H9 (cell line): Measurements from ENCODE around the gene EFHD1. TPM values are rescaled to one million over a fixed set of nuclear protein-coding genes. Genes with fewer than 3 reads are reported as not detected.

Source experiments
- DNase-seq: peaks from one replicate; pipeline ENCODE4 v3.0.0-alpha.2; 2017
- H2AFZ ChIP-seq: one replicate; pipeline ENCODE4 v1.6.1; 2013; ENCODE audit warnings: mild to moderate bottlenecking, low read length, control low read depth, moderate library complexity
- H2AK5ac ChIP-seq: 2 replicates; pipeline ENCODE4 v1.6.1; 2013; ENCODE audit warnings: low read length, control low read depth, mixed read lengths; ENCODE audit not compliant: insufficient read length
- H2BK120ac ChIP-seq: one replicate; pipeline ENCODE4 v1.6.1; 2013; ENCODE audit warnings: low read depth, mild to moderate bottlenecking, low read length, control low read depth, inconsistent platforms; ENCODE audit not compliant: poor library complexity, severe bottlenecking
- H2BK12ac ChIP-seq: 2 replicates; pipeline ENCODE4 v1.6.1; 2013; ENCODE audit warnings: low read length, control low read depth, mixed read lengths, low read depth; ENCODE audit not compliant: insufficient read length
- H2BK15ac ChIP-seq: 2 replicates; pipeline ENCODE4 v1.6.1; 2013; ENCODE audit warnings: low read depth, low read length, control low read depth
- H2BK20ac ChIP-seq: one replicate; pipeline ENCODE4 v1.6.1; 2013; ENCODE audit warnings: low read depth, mild to moderate bottlenecking, low read length, control low read depth, inconsistent platforms; ENCODE audit not compliant: poor library complexity, severe bottlenecking
- H2BK5ac ChIP-seq: 2 replicates; pipeline ENCODE4 v1.6.1; 2013; ENCODE audit warnings: low read length, control low read depth, mixed read lengths; ENCODE audit not compliant: insufficient read length
- H3K14ac ChIP-seq: 2 replicates; pipeline ENCODE4 v1.6.1; 2013; ENCODE audit warnings: low read length, control low read depth; ENCODE audit not compliant: insufficient read depth
- H3K18ac ChIP-seq: 2 replicates; pipeline ENCODE4 v1.6.1; 2013; ENCODE audit warnings: low read depth, mild to moderate bottlenecking, mixed read lengths, low read length, control low read depth; ENCODE audit not compliant: insufficient read length
- H3K23ac ChIP-seq: 2 replicates; pipeline ENCODE4 v1.6.1; 2013; ENCODE audit warnings: low read length, control low read depth, mixed read lengths, low read depth; ENCODE audit not compliant: insufficient read length
- H3K23me2 ChIP-seq: 2 replicates; pipeline ENCODE4 v1.6.1; 2013; ENCODE audit warnings: low read depth, mild to moderate bottlenecking, mixed read lengths, low read length, control low read depth; ENCODE audit not compliant: insufficient read length, poor library complexity, severe bottlenecking
- H3K27ac ChIP-seq: 2 replicates; pipeline ENCODE4 v1.5.1; 2013; ENCODE audit warnings: low read length, control low read depth, mixed read lengths, low read depth; ENCODE audit not compliant: insufficient read length
- H3K27me3 ChIP-seq: 2 replicates; pipeline ENCODE4 v1.6.1; 2013; ENCODE audit warnings: low read length, control low read depth, inconsistent platforms; ENCODE audit not compliant: insufficient read depth
- H3K4ac ChIP-seq: 2 replicates; pipeline ENCODE4 v1.6.1; 2013; ENCODE audit warnings: low read depth, mild to moderate bottlenecking, control low read depth, inconsistent platforms, low read length, moderate library complexity
- H3K4me1 ChIP-seq: 2 replicates; pipeline ENCODE4 v1.6.1; 2013; ENCODE audit warnings: low read length, control low read depth, inconsistent platforms; ENCODE audit not compliant: insufficient read depth
- H3K4me2 ChIP-seq: 2 replicates; pipeline ENCODE4 v1.6.1; 2013; ENCODE audit warnings: low read length, control low read depth, mixed read lengths; ENCODE audit not compliant: insufficient read length, insufficient read depth
- H3K56ac ChIP-seq: 2 replicates; pipeline ENCODE4 v1.6.1; 2013; ENCODE audit warnings: low read depth, mild to moderate bottlenecking, mixed read lengths, low read length, control low read depth; ENCODE audit not compliant: insufficient read length
- H3K79me1 ChIP-seq: 2 replicates; pipeline ENCODE4 v1.6.1; 2013; ENCODE audit warnings: low read depth, mild to moderate bottlenecking, moderate library complexity, low read length, control low read depth, inconsistent platforms; ENCODE audit not compliant: insufficient read depth, poor library complexity, severe bottlenecking
- H3K79me2 ChIP-seq: 2 replicates; pipeline ENCODE4 v1.6.1; 2013; ENCODE audit warnings: low read length, control low read depth, inconsistent platforms; ENCODE audit not compliant: insufficient read depth
- H3K9ac ChIP-seq: 2 replicates; pipeline ENCODE4 v1.6.1; 2013; ENCODE audit warnings: low read length, control low read depth, mixed read lengths; ENCODE audit not compliant: insufficient read length; ENCODE audit errors: extremely low read depth
- H3K9me3 ChIP-seq: one replicate; pipeline ENCODE4 v1.6.1; 2013; ENCODE audit warnings: low read depth, low read length, inconsistent platforms; ENCODE audit not compliant: control insufficient read depth
- H3T11ph ChIP-seq: one replicate; pipeline ENCODE4 v1.6.1; 2013; ENCODE audit warnings: mild to moderate bottlenecking, low read length, control low read depth, inconsistent platforms
- H4K20me1 ChIP-seq: one replicate; pipeline ENCODE4 v1.6.1; 2013; ENCODE audit not compliant: control insufficient read depth, insufficient read length, insufficient read depth
- H4K5ac ChIP-seq: 2 replicates; pipeline ENCODE4 v1.6.1; 2013; ENCODE audit warnings: low read depth, mild to moderate bottlenecking, mixed read lengths, low read length, control low read depth; ENCODE audit not compliant: insufficient read length
- H4K8ac ChIP-seq: replicated peaks from 2 replicates; pipeline ENCODE4 v1.6.1; 2013; ENCODE audit warnings: low read length, control low read depth, mixed read lengths, low read depth; ENCODE audit not compliant: insufficient read length
- H4K91ac ChIP-seq: 2 replicates; pipeline ENCODE4 v1.6.1; 2013; ENCODE audit warnings: low read depth, mild to moderate bottlenecking, moderate library complexity, mixed read lengths, low read length, control low read depth; ENCODE audit not compliant: insufficient read length
- H3K27ac Mint-ChIP-seq, 3 experiments: 2 replicates in 2 of 3; 3 replicates in 1 of 3; pipeline ENCODE4 v1.8.0; 2020 to 2021; ENCODE audit warnings: mixed read lengths in 3 of 3, mild to moderate bottlenecking in 1 of 3, moderate library complexity in 1 of 3
- H3K27me3 Mint-ChIP-seq: 2 replicates; pipeline ENCODE4 v1.8.0; 2021; ENCODE audit warnings: low read depth, mild to moderate bottlenecking, moderate library complexity, mixed read lengths
- H3K36me3 Mint-ChIP-seq, 3 experiments: 2 replicates in 2 of 3; 3 replicates in 1 of 3; pipeline ENCODE4 v1.8.0; 2020 to 2021; ENCODE audit warnings: low read depth in 3 of 3, mixed read lengths in 3 of 3; ENCODE audit not compliant: insufficient read depth in 1 of 3
- H3K4me1 Mint-ChIP-seq, 2 experiments: 2 replicates each; pipeline ENCODE4 v1.8.0; 2020; ENCODE audit warnings: mixed read lengths in 2 of 2
- H3K4me3 Mint-ChIP-seq, 2 experiments: 2 replicates in 1 of 2; 3 replicates in 1 of 2; pipeline ENCODE4 v1.8.0; 2020 to 2021; ENCODE audit warnings: mild to moderate bottlenecking in 2 of 2, mixed read lengths in 2 of 2, moderate library complexity in 1 of 2
- H3K9me3 Mint-ChIP-seq, 2 experiments: 2 replicates in 1 of 2; 3 replicates in 1 of 2; pipeline ENCODE4 v1.8.0; 2020; ENCODE audit warnings: mild to moderate bottlenecking in 2 of 2, mixed read lengths in 2 of 2, moderate library complexity in 1 of 2
- CTCF ChIP-seq: fragments of 200-600 bp; sonication (generic); conservative IDR thresholded peaks from 3 replicates; pipeline ENCODE4 v1.8.0; 2021; ENCODE audit warnings: antibody characterized with exemption, mild to moderate bottlenecking
- WGBS: extraction: QIAGEN DNeasy Blood & Tissue Kit; methylation state at CpG from one replicate; pipeline ENCODE4 v1.1.7; 2013; ENCODE audit warnings: missing lambda C conversion rate, low lambda C conversion rate, mixed read lengths; ENCODE audit not compliant: insufficient read length; ENCODE audit errors: extremely low coverage; 5-methylcytosine and 5-hydroxymethylcytosine counted together
- total RNA-seq: library from RNA; stranded (reverse); gene quantifications from 2 replicates; pipeline ENCODE4 v1.2.1, GENCODE V29; 2021

EFHD1 gene
- total RNA-seq, 1 experiment from 2014 or later: 2.8 TPM

- Mint-ChIP-seq H3K27me3 (peaks cover 93% of the 10 kb centered on the region), H3K9me3 (peaks cover 0 to 6% of the 10 kb centered on the region in 2 experiments; a peak in 2 of 5 replicates), H3K27ac (no peak overlapping the region), H3K4me3 (no peak overlapping the region), H3K36me3 (peaks cover 0 to 4% (median 0%) of the 10 kb centered on the region in 3 experiments; a peak in 1 of 7 replicates), H3K4me1 (peaks cover 2 to 10% of the 10 kb centered on the region in 2 experiments; a peak in 3 of 4 replicates)
- Histone ChIP-seq H4K20me1 (no peaks in the 10 kb centered on the region), H3K56ac (no peak overlapping the region), H3K18ac (no peak overlapping the region), H2AK5ac (no peak overlapping the region), H3K23me2 (peaks cover 6% of the 10 kb centered on the region), H2BK120ac (no peak overlapping the region), H3K79me2 (no peaks in the 10 kb centered on the region), H2BK12ac (no peak overlapping the region), H3K27ac (no peak overlapping the region), H2BK15ac (no peak overlapping the region), H2AFZ (no peak overlapping the region), H3K4ac (no peak overlapping the region), H2BK20ac (no peak overlapping the region), H3K4me2 (no peak overlapping the region), H4K5ac (no peak overlapping the region), H3K27me3 (peaks cover 22% of the 10 kb centered on the region; the same call in 1 of the 2 replicates), H3K23ac (no peak overlapping the region), H3K9me3 (no peaks in the 10 kb centered on the region), H3T11ph (no peak overlapping the region), H4K8ac (no peak overlapping the region), H3K4me1 (no peaks in the 10 kb centered on the region), H4K91ac (no peak overlapping the region), H3K14ac (no peak overlapping the region), H3K79me1 (no peaks in the 10 kb centered on the region), H2BK5ac (no peak overlapping the region), H3K9ac (no peak overlapping the region)
- no peak for DNase-seq
- WGBS: no CpG with 5 or more reads among the region's 4 CpGs
- no peak for TF ChIP-seq CTCF
These were observed 2.4 kb downstream of the EFHD1 start for GRCh38 chr2:232635820-232636219.
